Stimulated activated CD4-positive, alpha-beta T cell treated with anti-CD3 and anti-CD28 coated beads, Interleukin-1b, Interleukin-23, amount 100 ng/mL, for 24 hours (primary cell): ENCODE results near the gene ABCC3.

Experiments
- DNase-seq, 4 experiments: peaks; one replicate each; pipeline ENCODE4 v3.0.0-alpha.2; 2020; ENCODE audit warnings: low read depth in 4 of 4, low spot score in 1 of 4

The ABCC3 gene

GRCh38 chr17:50634224-50634914 lies at the start of gene ABCC3:
ABCC3 (plus strand) TSS chr17:50634881; CDS start chr17:50634937, 56 bp downstream.
- no peak for DNase-seq

GRCh38 chr17:50585346-50585745 lies 49.3 kb upstream of the ABCC3 start:
- DNase-seq: no peak

- no peak for DNase-seq
Observed at GRCh38 chr17:50585891-50586290, 48.8 kb upstream of the ABCC3 start.

- no peak for DNase-seq
Observed at GRCh38 chr17:50586421-50587247, 48.0 kb upstream of the ABCC3 start.

GRCh38 chr17:50587571-50587970 lies 47.1 kb upstream of the ABCC3 start:
- DNase-seq: no peak

DNA sequence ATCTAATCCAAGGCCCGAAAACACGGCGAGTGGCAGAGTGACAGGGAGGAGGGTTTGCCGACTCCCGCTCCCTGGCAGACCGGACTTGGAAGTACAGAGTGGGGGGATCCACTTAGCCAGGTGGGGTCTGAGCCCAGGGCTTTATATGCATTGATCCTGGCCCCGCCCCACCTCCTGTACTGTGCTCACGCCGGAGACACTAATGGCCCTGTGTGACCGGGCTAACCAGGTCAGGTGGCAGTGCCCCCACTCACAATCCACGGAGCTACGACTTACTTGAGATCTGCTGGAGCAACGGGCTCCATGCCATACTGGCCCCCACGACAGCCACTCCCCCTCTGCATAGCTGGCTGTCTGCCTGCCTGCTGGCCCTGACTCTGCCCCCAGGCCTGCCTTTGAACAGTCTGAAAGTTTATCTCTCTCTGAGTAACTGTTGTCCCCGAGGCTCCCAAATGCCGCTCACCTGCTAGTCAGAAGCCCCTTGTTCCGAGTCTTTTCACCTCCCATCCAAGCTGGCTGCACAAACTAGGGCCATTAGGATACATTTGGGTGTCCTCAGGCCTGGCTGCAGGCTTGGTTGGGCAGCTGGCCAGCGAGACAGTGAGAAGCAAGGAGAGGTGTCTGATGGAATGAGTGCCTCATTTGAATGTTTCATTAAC lies 46.2 kb upstream of the ABCC3 start:
- DNase-seq: no peak

- no peak for DNase-seq
Observed at GRCh38 chr17:50589095-50589705, 45.5 kb upstream of the ABCC3 start.

DNA sequence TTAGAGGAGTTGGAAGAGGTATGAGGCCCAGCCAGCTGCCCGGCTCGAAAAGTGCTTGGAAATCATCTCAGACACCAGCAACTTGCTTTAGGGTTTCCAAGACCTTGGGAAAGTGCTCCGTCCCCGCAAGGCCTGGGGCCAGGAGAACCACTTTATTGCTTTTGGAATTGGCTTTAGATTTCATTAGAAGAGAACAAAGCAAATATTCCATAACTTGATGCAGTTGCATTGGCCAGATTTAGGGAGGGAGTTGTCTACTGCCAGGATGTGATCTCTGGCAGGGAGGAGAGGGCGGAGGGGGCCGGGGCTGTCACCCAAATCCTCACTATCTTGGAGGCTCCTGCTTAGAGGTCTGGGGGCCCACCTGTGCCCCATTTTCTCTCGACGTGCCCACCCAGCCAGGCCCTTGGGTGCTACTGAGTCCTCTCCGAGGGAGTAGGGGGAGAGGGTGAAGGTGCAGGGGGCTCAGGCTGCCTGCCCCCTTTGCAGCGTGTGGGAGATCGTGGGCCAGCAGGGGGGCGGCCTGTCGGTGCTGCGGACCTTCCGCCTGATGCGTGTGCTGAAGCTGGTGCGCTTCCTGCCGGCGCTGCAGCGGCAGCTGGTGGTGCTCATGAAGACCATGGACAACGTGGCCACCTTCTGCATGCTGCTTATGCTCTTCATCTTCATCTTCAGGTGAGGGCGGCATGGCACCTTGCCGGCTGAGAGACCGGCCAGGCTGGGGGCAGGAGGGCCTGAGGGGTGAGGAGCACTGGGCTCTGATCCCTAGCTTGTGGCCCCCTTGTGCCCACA lies 43.5 kb upstream of the ABCC3 start:
- no peak for DNase-seq

DNA sequence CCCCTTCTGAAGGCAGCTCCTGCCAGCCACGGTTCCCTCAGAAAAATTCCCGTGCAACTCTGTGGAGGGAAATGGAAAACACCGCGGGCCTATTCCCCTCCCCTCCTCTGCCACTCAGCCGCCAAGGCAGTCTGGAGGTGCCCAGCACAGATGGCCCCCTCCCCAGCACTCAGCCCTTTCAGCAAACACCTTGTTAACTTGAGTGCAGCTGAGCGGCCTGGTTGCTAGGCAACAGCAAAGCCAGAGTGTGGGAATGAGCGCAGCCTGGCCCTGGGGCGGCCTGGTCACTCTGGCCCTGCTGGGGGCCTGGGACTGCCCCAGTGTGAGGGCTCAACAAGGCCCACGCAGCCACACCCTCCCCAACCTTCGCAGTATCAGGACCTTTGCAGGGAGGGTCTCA lies 41.4 kb upstream of the ABCC3 start:
- no peak for DNase-seq

DNA sequence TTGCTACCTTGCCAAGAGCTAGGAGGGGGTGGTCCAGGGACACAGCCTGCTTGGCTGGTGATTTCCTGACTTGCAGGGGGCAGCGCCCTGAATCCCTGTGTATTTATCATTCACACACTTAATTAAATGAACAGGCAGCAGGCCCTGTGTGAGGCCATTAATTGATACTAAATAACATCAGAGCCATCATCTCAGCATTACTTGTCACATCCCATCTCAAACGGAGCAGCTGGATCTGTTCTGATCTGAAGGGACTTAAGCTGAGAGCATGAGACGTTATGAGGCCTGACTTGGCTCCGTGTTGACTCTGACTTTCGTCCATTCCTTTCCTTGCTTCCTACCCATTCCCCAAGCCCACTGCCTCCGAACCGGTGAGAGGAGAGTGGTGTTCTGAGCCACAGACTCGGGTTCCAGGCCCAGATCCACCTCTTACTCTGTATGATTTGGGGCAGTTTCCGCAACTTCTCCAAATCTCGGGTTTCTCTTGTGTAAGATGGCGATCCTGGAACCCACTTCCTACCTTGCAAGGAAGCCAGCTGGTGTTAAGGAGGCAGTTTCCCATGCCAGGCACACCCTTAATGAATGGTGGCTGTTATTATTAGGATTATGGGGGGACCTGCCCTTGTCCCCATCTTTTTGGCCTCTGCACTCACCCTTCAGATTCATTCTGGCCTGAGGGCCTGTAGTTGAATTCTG lies 40.4 kb upstream of the ABCC3 start:
- DNase-seq: no peak

- DNase-seq: no peak
Observed at GRCh38 chr17:50594892-50595291, 39.8 kb upstream of the ABCC3 start.

GRCh38 chr17:50596191-50597037 lies 38.3 kb upstream of the ABCC3 start:
- DNase-seq: no peak

DNA sequence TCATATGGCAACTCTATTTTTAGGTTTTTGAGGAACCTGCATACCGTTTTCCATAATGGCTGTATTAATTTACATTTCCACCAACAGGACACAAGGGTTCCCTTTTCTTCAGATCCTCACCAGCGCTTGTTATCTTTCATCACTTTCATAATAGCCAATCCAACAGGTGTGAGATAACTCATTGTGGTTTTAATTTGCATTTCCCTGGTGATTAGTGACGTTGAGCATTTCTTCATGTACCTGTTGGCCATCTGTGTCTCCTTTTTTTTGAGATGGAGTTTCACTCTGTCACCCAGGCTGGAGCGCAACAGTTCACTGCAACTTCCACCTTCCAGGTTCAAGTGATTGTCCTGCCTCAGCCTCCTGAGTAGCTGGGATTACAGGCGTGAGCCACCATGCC lies 36.2 kb upstream of the ABCC3 start:
- DNase-seq: no peak

DNA sequence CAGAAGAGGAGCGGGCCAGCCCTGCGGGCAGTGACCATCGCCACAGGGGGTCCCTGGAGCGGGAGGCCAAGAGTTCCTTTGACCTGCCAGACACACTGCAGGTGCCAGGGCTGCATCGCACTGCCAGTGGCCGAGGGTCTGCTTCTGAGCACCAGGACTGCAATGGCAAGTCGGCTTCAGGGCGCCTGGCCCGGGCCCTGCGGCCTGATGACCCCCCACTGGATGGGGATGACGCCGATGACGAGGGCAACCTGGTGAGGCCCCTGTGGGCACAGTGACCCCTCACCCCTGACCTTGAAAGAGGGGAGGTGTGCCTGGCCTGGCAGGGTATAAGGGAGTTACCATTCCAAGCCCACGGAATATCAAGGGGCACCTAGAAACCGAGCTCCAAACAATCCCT lies 35.1 kb upstream of the ABCC3 start:
- no peak for DNase-seq

DNA sequence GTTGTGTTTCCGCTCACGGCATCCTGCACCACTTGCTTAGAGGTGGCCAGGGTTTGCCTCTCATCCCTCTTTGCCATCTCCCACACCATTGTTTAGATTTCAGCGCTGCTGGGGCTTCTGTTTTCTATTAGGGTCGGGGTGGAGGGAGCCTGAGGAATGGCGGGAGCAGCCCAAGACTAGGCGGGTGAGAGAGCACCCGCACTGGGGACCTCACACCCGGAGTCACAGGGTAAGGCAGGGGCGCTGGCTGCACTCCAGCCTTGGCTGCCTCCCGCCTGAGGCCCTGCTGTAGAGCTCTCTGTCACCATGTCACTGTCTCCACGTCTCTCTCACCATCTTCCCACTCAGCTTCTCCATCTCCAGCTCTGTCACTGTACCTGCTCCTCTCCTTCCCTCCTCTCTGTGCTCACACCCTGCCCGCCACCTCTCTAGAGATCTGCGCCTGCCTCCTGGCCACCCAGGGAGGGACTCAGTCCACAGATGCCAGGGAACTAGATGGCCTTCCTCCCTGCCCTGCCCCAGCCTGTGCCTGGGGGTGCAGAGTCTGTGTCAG lies 32.8 kb upstream of the ABCC3 start:
- DNase-seq: no peak

DNA sequence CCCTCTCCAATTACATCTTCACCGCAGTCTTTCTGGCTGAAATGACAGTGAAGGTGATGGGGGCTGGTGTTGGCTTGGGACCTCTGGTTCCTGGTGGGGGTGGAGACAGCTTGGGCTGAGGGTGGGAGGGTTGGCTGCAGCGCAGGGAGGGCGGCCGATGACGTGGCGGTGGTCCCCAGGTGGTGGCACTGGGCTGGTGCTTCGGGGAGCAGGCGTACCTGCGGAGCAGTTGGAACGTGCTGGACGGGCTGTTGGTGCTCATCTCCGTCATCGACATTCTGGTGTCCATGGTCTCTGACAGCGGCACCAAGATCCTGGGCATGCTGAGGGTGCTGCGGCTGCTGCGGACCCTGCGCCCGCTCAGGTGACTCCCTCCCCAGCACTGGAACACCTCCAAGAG lies 31.8 kb upstream of the ABCC3 start:
- no peak for DNase-seq

DNA sequence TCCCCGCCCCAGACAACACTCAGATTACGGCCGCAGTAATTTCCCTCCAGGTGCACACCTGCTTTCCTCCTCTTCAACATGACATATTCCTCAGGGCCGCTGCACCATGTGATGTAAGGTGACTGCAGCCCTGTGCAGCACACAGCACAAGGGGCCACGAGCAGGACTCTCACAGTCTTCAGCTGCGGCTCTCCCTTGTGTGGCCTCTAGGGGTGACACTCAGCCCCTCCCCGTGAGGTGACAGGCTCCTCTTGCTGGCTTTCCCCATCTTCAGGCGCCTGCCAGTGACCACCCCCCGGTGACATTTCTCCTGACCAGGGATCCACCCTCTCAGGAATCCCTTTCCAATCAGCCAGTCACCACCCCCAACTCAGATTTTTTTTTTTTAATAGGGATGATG lies 31.3 kb upstream of the ABCC3 start:
- DNase-seq: no peak

GRCh38 chr17:50604513-50604912 lies 30.2 kb upstream of the ABCC3 start:
- DNase-seq: no peak

DNA sequence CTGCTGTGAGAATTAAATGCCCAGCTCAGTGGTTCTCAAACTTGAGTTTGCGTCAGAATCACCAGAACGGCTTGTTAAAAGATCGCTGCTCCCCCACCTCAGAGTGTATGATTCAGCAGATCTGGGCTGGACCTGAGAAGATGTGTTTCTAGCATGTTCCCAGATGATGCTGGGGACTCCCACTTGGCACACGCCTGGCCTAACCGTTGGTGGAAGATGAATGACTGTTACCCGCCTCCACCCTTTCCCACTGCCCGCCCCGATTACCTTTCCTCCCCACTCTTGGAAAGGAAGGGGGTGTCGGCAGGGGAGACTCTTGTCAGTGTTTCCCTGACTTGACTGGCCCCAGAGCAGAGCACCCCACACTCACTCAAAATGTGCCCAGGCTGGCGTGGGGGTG lies 29.3 kb upstream of the ABCC3 start:
- DNase-seq: no peak
